SKM-1 (cell line): ENCODE measurements around the gene LONP2.

ENCODE experiments used
- DNase-seq: peaks from one replicate; lab custom pipeline; 2025; ENCODE audit not compliant: unreplicated experiment; lab: John Stamatoyannopoulos, UW

LONP2 gene

GRCh38 chr16:48244080-48244862, at the start of gene LONP2:
TSS of gene LONP2 (plus strand) at chr16:48244300. CDS start at chr16:48244389, 89 bp downstream.
- DNase-seq, result peak; percentile 62

GRCh38 chr16:48194828-48195556, 49.1 kb upstream of the LONP2 start:
- no peak for DNase-seq

- peak; percentile 97 for DNase-seq
Observed at GRCh38 chr16:48197294-48197693, 46.8 kb upstream of the LONP2 start.

- DNase-seq, result no peak
Observed at GRCh38 chr16:48201515-48202201, 42.4 kb upstream of the LONP2 start.

GRCh38 chr16:48203974-48204824, 39.9 kb upstream of the LONP2 start:
- no peak for DNase-seq

GRCh38 chr16:48204825-48205151, 39.3 kb upstream of the LONP2 start:
- DNase-seq, result no peak

- no peak for DNase-seq
Observed at GRCh38 chr16:48206594-48207242, 37.4 kb upstream of the LONP2 start.

GRCh38 chr16:48210747-48211146, 33.4 kb upstream of the LONP2 start:
- DNase-seq, result no peak

GRCh38 chr16:48212033-48212432, 32.1 kb upstream of the LONP2 start:
- DNase-seq, result no peak

- DNase-seq, result no peak
Observed at GRCh38 chr16:48215738-48216137, 28.4 kb upstream of the LONP2 start.

- DNase-seq, result no peak
Observed at GRCh38 chr16:48217708-48218107, 26.4 kb upstream of the LONP2 start.

GRCh38 chr16:48218473-48218872, 25.6 kb upstream of the LONP2 start:
- DNase-seq, result no peak

GRCh38 chr16:48220891-48221290, 23.2 kb upstream of the LONP2 start:
- no peak for DNase-seq

- no peak for DNase-seq
Observed at GRCh38 chr16:48223490-48223889, 20.6 kb upstream of the LONP2 start.

GRCh38 chr16:48225456-48225855, 18.6 kb upstream of the LONP2 start:
- DNase-seq, result no peak

- peak; percentile 47 for DNase-seq
Observed at GRCh38 chr16:48231727-48232492, 12.2 kb upstream of the LONP2 start.

- no peak for DNase-seq
Observed at GRCh38 chr16:48232493-48233040, 11.5 kb upstream of the LONP2 start.

- no peak for DNase-seq
Observed at GRCh38 chr16:48234630-48235029, 9.5 kb upstream of the LONP2 start.

- DNase-seq, result no peak
Observed at GRCh38 chr16:48235058-48235555, 9.0 kb upstream of the LONP2 start.
